Keratinocyte (primary cell): ENCODE results near the gene LAYN.

Source experiments
- CTCF ChIP-seq, 3 experiments: IDR thresholded peaks in 1 of 3; conservative IDR thresholded peaks in 1 of 3; optimal IDR thresholded peaks in 1 of 3; 2 replicates in 2 of 3; 3 replicates in 1 of 3; pipeline versions ENCODE3 to v1.5.1; 2011; ENCODE audit warnings: low read length in 3 of 3, mild to moderate bottlenecking in 3 of 3, moderate library complexity in 2 of 3, control low read depth in 1 of 3, inconsistent platforms in 1 of 3; ENCODE audit not compliant: insufficient read depth in 2 of 3; ENCODE audit errors: extremely low read depth in 1 of 3
- EZH2 ChIP-seq: IDR thresholded peaks from one replicate; pipeline ENCODE4 v1.6.1; 2012; ENCODE audit warnings: inconsistent platforms, mild to moderate bottlenecking, low read length, moderate library complexity

DNA sequence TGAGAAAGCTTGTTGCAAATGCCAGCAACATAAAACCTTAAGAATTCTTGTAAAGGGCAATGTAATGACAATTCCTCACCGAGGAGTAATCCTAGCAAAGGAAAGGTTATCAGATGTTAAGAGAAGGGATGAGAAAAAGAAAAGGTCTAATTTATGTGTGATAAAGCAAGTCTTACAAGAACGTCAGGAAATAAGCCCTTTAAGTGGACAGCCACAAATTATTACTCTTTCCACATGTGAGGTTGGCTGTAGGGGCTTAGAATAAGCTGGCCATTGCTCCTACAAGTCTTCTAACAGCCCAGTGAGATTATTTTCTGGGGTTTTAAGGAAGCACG lies 9.3 kb downstream of the LAYN start:
- TF ChIP-seq CTCF (optimal IDR thresholded peaks at IDR 0.05 in 1 of 3, IDR thresholded peaks at IDR 0.05 in 1 of 3, conservative IDR thresholded peaks at IDR 0.05 in 1 of 3; ENCODE audit: extremely low read depth in 1 of 3, insufficient read depth in 2 of 3, low read length in 3 of 3) (no peak), EZH2 (no peak)
